Heart left ventricle (tissue), 13 donors: ENCODE measurements around the gene LRP1-AS.

ENCODE experiments used
- CTCF ChIP-seq, 12 donors: fragments of 200-600 bp; sonication (generic) in 4 of 12; IDR thresholded peaks; one replicate each; pipeline versions ENCODE4 v1.5.0 to v1.8.0; 2018 to 2022; ENCODE audit warnings: antibody characterized with exemption in 12 of 12, mild to moderate bottlenecking in 5 of 12
- POLR2A ChIP-seq, 2 donors: fragments of 450-650 bp; IDR thresholded peaks; one replicate each; pipeline ENCODE4 v1.6.1; 2017; ENCODE audit warnings: antibody characterized with exemption in 2 of 2, mild to moderate bottlenecking in 2 of 2, moderate library complexity in 2 of 2
- donor health status: ischemic (EF 13 %, LVEDD 7.1; RV severe dilation, severe dysfunction).
- donor health status: DM: no; HTN: yes; CAD: no.
- donor health status: DM: no; HTN: no; CAD: no.
- donor health status: ischemic (EF 25% LVEDD 6.9; RV normal size, moderate dysfunction).
- donor health status: ischemic (EF 25% LVEDD 5.7; RV mildly dilated, moderate dysfunction).
- donor health status: ischemic (EF 35%, LVEDD 5.7; RV mildly dilated, moderate dysfunction).
- donor health status: nonischemic (EF 11% LVEDD 7.7; RV severe dilation, severe dysfunction).
- donor health status: DM: yes; HTN: yes; CAD: no.
- donor health status: PGD.
- donor health status: ischemic (EF 29% LVEDD 5.4; RV normal size, mild dysfunction).
- donor health status: nonischemic (EF 23%, LVEDD 6.1; RV moderate dilation, normal function).

- TF ChIP-seq CTCF (IDR thresholded peaks at IDR 0.05): peak in 11 of 12 donors; percentile 29 to 92 (median 83)
- TF ChIP-seq POLR2A (IDR thresholded peaks at IDR 0.05): peak in 1 of 2 donors; percentile 13
Measured at GRCh38 chr12:57112492-57113294, 34.7 kb downstream of the LRP1-AS start.
